HG03575 (cell line): ENCODE measurements around the gene TMEM9B.
"Not testable (repeated sequence)": the region's sequence is repeated elsewhere in the genome, so short reads cannot be mapped to it uniquely, and the experiment has no call there.

ENCODE experiments used
- ATAC-seq: cut with Tn5 transposase; IDR thresholded peaks from one replicate; pipeline ENCODE4 v1.9.1; 2021; ENCODE audit not compliant: unreplicated experiment, insufficient number of reproducible peaks, low FRiP score; ENCODE audit errors: extremely low read depth

Gene TMEM9B

GRCh38 chr11:8964324-8965320, at the start of gene TMEM9B:
Gene TMEM9B (minus strand): TSS chr11:8964442. CDS start chr11:8964313, 129 bp downstream.
- peak; percentile 43 for ATAC-seq

- ATAC-seq, result no peak
These were observed 49.1 kb upstream of the TMEM9B start for GRCh38 chr11:9013373-9013772.

- ATAC-seq, result not testable (repeated sequence)
These were observed 45.3 kb upstream of the TMEM9B start for GRCh38 chr11:9009538-9009937.

GRCh38 chr11:9008661-9009060, 44.4 kb upstream of the TMEM9B start:
- no peak for ATAC-seq

GRCh38 chr11:9008011-9008550, 43.8 kb upstream of the TMEM9B start:
- ATAC-seq, result no peak

GRCh38 chr11:9005087-9005486, 40.8 kb upstream of the TMEM9B start:
- ATAC-seq, result no peak

- ATAC-seq, result no peak
These were observed 40.1 kb upstream of the TMEM9B start for GRCh38 chr11:9004183-9004926.

GRCh38 chr11:9003573-9004182, 39.4 kb upstream of the TMEM9B start, which contains the start of gene NRIP3:
Gene NRIP3 (minus strand): TSS chr11:9004001. CDS start chr11:9003935, 66 bp downstream.
- no peak for ATAC-seq

- no peak for ATAC-seq
These were observed 38.8 kb upstream of the TMEM9B start for GRCh38 chr11:9002920-9003572.

GRCh38 chr11:9001736-9002135, 37.5 kb upstream of the TMEM9B start:
- no peak for ATAC-seq

GRCh38 chr11:8998017-8998416, 33.8 kb upstream of the TMEM9B start:
- ATAC-seq, result no peak

- no peak for ATAC-seq
These were observed 33.2 kb upstream of the TMEM9B start for GRCh38 chr11:8997451-8997850.

- ATAC-seq, result no peak
These were observed 25.2 kb upstream of the TMEM9B start for GRCh38 chr11:8989453-8989852.

- no peak for ATAC-seq
These were observed 24.3 kb upstream of the TMEM9B start for GRCh38 chr11:8988329-8989234.

- no peak for ATAC-seq
These were observed 23.2 kb upstream of the TMEM9B start for GRCh38 chr11:8987446-8987845.

GRCh38 chr11:8986772-8987171, 22.5 kb upstream of the TMEM9B start:
- ATAC-seq, result not testable (repeated sequence)

- no peak for ATAC-seq
These were observed 21.2 kb upstream of the TMEM9B start for GRCh38 chr11:8985462-8985861.

GRCh38 chr11:8983552-8983951, 19.3 kb upstream of the TMEM9B start:
- no peak for ATAC-seq
